Upper lobe of left lung (tissue), 6 donors: ENCODE data around the gene SPDYE16. TPM values are rescaled to one million over a fixed set of nuclear protein-coding genes. Genes with fewer than 3 reads are reported as not detected.
A peak's percentile ranks its signal among the peaks of the same experiment; 100 is the strongest.
"Not testable (repeated sequence)": the region's sequence is repeated elsewhere in the genome, so short reads cannot be mapped to it uniquely, and the experiment has no call there.

Experiments
- ATAC-seq, 2 donors: fragments of 200-7000 bp; cut with Tn5 transposase; one replicate each; pipeline ENCODE4 v1.9.1; 2022; ENCODE audit warnings: mild to moderate bottlenecking in 2 of 2, moderate library complexity in 2 of 2; ENCODE audit not compliant: low FRiP score in 2 of 2
- DNase-seq, 2 donors: peaks; one replicate each; pipeline ENCODE4 v3.0.0-alpha.2; 2019 to 2020
- H3K27ac ChIP-seq, 4 donors: fragments of 200-600 bp; sonication (generic); one replicate each; pipeline ENCODE4 v1.5.1; 2016 to 2019
- H3K27me3 ChIP-seq, 4 donors: fragments of 200-600 bp; sonication (generic); one replicate each; pipeline ENCODE4 v1.5.1; 2017 to 2019
- H3K36me3 ChIP-seq, 4 donors: fragments of 200-600 bp; sonication (generic); one replicate each; pipeline ENCODE4 v1.5.1; 2016 to 2019
- H3K4me1 ChIP-seq, 4 donors: fragments of 200-600 bp; sonication (generic); one replicate each; pipeline ENCODE4 v1.5.1; 2018 to 2019
- H3K4me3 ChIP-seq, 4 donors: fragments of 200-600 bp; sonication (generic); one replicate each; pipeline ENCODE4 v1.5.1; 2017 to 2019; ENCODE audit warnings: mild to moderate bottlenecking in 2 of 4, moderate library complexity in 1 of 4
- H3K9me3 ChIP-seq, 4 donors: fragments of 200-600 bp; sonication (generic); one replicate each; pipeline ENCODE4 v1.5.1; 2018 to 2019
- WGBS, 2 donors: methylation state at CpG; one replicate each; pipeline ENCODE4 v1.1.5; 2017 to 2018; 5-methylcytosine and 5-hydroxymethylcytosine counted together
- total RNA-seq, 6 donors: library from RNA; depleted of rRNA in 4 of 6; stranded (reverse); fragments of >200 nt in 4 of 6; gene quantifications; one replicate each; pipeline versions ENCODE4 v1.1.0 to v1.2.1, GENCODE V29; 2016 to 2021
- donor health status: DM: no; HTN: no; CAD: no; lungs with moderate emphysema.
- donor health status: DM: no; HTN: yes; CAD: no; lungs with severe emphysema.

Gene SPDYE16
- total RNA-seq, 6 donors from 2014 or later = 0.24 to 1.2 (median 0.67) TPM; not detected in 2

DNA sequence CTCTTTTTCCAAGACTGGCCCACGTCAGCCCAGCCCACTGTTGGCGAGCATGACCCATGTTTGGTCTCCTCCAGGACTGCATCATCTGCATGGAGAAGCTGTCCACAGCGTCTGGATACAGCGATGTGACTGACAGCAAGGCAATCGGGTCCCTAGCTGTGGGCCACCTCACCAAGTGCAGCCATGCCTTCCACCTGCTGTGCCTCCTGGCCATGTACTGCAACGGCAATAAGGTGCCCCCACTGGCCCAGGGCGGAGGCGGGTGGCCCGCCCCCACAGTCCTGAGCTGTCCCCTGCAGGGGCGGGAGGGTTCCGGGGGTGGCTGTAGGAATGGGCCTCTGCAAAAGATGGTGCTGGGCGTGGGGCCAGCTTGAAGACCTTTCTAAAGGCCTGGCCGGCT lies 40.9 kb downstream of the SPDYE16 start:
- not testable (repeated sequence) for H3K27me3 ChIP-seq, H3K9me3 ChIP-seq, H3K27ac ChIP-seq, ATAC-seq, H3K4me1 ChIP-seq, H3K4me3 ChIP-seq
- peak in 1 of 2 donors; percentile 64 for DNase-seq
- WGBS, 2 donors = 50 to 88% methylated on average over 2 to 12 of the region's 13 CpGs
- peaks cover 5 to 55% (median 28%) of the 10 kb centered on the region in 4 donors for H3K36me3 ChIP-seq

DNA sequence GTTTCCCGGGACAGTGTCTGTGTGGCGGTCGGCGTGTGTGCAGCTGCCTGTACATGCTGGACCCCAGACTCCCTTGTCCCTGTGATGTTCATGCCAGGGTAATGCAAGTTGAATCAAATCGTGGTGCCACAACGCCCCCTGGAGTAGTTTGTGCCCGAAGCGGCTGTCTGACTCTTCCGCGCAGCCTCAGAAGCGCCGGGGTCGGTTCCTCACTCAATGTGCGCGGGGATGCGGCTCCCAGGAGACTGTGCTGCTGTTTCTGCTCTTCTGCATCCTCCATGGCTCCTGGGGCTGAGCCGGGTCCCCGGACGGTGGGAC lies 43.2 kb downstream of the SPDYE16 start:
- H3K27me3 ChIP-seq, ATAC-seq, H3K27ac ChIP-seq, H3K4me3 ChIP-seq, H3K4me1 ChIP-seq, H3K9me3 ChIP-seq, DNase-seq: not testable (repeated sequence)
- H3K36me3 ChIP-seq = peaks cover 0 to 34% (median 16%) of the 10 kb centered on the region in 4 donors
- WGBS, 2 donors = 86% methylated on average over 9 of the region's 19 CpGs; no CpG with 5 or more reads in 1 of the 2 donors

DNA sequence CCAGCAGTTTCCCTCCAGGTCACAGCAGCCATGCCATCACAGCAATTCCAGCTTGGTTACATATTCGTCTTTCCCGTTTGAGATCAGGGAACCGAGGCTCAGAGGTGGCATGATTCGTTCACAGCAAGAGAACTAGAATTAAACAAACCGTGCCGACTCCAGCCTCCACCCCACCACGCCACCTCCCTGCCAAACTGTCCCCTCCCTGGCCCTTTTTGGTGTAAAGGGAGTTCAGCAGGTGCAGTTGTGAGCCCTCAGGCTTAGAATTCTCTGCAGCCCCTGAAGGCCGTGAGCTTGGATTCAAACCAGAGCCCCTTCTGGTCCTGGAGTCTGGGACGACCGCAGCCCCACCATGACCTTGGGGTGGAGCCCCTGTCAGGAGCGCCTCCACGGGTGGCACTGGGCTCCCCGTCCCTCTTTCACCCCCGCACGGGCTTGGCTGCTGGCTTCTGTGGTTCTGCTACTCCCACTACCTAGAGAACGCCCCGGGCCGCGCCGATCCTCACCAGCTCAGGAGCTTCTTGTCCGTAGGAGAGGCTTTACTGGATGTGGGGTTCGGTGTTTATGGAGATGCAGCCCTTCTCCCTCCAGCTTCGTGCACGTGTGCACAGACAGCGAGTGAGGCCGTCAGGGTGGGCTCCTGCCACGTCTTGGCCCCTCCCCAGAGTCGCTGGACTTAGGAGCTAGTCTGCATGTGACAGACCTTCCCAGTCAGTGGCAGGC lies 43.7 kb downstream of the SPDYE16 start:
- peaks cover 0 to 30% (median 14%) of the 10 kb centered on the region in 4 donors for H3K36me3 ChIP-seq
- 91 to 100% methylated on average over 1 to 11 of the region's 28 CpGs for WGBS, 2 donors
- ATAC-seq = not testable (repeated sequence)

DNA sequence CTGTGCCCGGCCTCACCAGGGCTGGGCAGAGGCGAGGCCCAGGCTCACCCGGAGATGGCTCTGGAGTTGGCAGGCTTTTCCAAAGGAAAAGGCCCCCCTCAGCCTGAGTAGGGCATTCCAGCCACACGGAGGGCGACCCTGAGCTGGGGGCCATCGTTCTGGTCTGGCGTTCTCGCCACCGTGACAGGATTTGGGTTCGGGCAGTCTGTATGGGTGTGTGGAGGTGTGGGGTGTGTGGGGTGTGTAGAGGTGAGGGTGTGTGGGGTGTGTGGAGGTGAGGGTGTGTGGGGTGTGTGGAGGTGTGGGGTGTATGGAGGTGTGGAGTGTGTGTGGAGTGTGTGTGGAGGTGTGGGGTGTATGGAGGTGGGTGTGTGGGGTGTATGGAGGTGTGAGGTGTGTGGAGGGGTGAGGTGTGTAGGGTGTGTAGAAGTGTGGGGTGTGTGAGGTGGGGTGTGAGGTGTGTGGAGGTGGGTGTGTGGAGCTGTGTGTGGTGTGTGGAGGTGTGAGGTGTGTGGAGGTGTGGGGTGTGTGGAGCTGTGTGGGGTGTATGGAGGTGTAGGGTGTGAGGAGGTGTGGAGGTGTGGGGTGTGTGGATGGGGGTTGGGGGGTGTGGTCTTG lies 44.4 kb downstream of the SPDYE16 start:
- not testable (repeated sequence) for ATAC-seq, H3K9me3 ChIP-seq, H3K4me3 ChIP-seq, H3K4me1 ChIP-seq, H3K27ac ChIP-seq, H3K27me3 ChIP-seq
- WGBS, 2 donors = 96% methylated on average over 5 of the region's 10 CpGs; no CpG with 5 or more reads in 1 of the 2 donors
- DNase-seq = peak in 1 of 2 donors; percentile 61
- peaks cover 0 to 30% (median 14%) of the 10 kb centered on the region in 4 donors for H3K36me3 ChIP-seq

More for the DNA sequence above, 43.7 kb downstream of the SPDYE16 start:
- not testable (repeated sequence) for H3K4me3 ChIP-seq, H3K27ac ChIP-seq, H3K27me3 ChIP-seq, H3K9me3 ChIP-seq, H3K4me1 ChIP-seq
- peak in 1 of 2 donors; percentile 25 for DNase-seq

- not testable (repeated sequence) for H3K4me1 ChIP-seq, H3K27me3 ChIP-seq, ATAC-seq, H3K9me3 ChIP-seq, H3K27ac ChIP-seq, H3K4me3 ChIP-seq
- peaks cover 0 to 24% (median 12%) of the 10 kb centered on the region in 4 donors for H3K36me3 ChIP-seq
- WGBS, 2 donors = 89% methylated on average over 5 of the region's 27 CpGs; no CpG with 5 or more reads in 1 of the 2 donors
- peak in 1 of 2 donors; percentile 47 for DNase-seq
Observed at GRCh38 chr7:76497918-76498582, 45.0 kb downstream of the SPDYE16 start.

DNA sequence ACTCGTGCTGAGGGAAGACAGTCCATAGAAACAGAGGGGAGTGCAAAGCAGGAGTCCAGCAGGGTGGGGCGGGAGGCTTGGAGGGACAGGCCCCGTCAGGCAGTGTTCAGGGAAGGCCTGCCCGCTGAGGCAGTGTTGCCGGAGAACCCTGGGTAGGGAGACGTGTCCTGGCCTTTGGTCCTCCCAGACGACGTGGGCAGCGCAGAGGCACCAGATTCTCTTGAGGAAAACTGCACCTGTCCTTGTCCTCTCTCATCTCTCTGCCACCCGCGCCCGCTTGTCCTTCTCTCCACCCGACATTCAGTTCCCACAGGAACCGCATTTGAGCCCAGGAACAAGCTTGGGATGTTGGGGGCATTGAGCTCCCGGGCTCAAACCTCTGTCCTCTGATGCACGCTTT lies 47.4 kb downstream of the SPDYE16 start:
- H3K27me3 ChIP-seq, H3K36me3 ChIP-seq, H3K9me3 ChIP-seq, ATAC-seq, H3K4me1 ChIP-seq, H3K27ac ChIP-seq, H3K4me3 ChIP-seq: not testable (repeated sequence)
- WGBS, 2 donors = 93 to 96% methylated on average over 4 to 11 of the region's 16 CpGs
- DNase-seq = peak in 1 of 2 donors; percentile 47

- not testable (repeated sequence) for ATAC-seq, H3K36me3 ChIP-seq
Observed at GRCh38 chr7:76492139-76492538, 51.0 kb downstream of the SPDYE16 start.

DNA sequence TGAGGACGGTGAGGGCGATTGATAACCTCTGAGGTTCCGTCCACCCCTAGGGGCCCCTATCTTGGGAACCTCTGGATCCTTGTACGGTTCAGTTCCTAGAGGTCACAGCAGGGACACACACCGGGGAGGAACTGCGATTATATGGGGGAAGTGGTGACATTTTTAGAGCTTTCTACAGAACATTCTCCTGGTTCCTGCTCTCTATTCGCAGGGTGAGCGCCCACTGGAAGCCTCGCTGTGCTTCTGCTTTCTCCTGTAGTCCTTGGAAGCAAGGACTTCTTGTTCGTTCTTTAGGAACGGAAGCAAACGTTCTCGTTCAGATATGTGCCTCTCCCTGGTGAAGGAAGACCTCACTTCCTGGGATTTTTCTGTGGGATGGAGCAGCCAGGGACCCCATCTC lies 55.1 kb downstream of the SPDYE16 start:
- not testable (repeated sequence) for H3K4me1 ChIP-seq, H3K9me3 ChIP-seq, H3K27ac ChIP-seq, H3K4me3 ChIP-seq, H3K36me3 ChIP-seq, H3K27me3 ChIP-seq, DNase-seq
- WGBS, 2 donors = 79% methylated on average over 8 of the region's 13 CpGs; no CpG with 5 or more reads in 1 of the 2 donors
- ATAC-seq = peak in 1 of 2 donors; percentile 45

More at GRCh38 chr7:76492139-76492538, 51.0 kb downstream of the SPDYE16 start:
- not testable (repeated sequence) for H3K9me3 ChIP-seq, H3K4me1 ChIP-seq, H3K4me3 ChIP-seq, H3K27me3 ChIP-seq, H3K27ac ChIP-seq
- peak in 1 of 2 donors; percentile 22 for DNase-seq
- no CpG with 5 or more reads among the region's 10 CpGs for WGBS, 2 donors

DNA sequence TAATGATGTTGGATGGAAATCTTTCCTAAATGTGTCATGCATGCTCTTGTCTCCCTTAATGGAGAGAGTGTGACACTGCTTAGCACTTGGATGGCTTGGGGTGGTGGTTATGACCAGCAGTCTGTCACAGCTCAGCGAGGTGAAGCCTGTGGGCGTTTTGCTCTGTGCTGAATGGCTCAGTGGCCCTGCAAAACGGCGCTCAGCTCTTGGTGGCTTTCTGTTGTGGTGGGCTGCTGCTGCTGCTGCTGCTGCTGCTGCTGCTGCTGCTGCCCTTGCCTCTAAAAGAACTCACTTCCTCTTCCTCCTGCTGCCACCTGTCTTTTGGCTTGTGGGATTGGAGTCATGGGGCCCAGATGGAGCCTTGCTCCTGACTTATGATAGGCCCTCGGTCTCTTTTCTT lies 56.5 kb downstream of the SPDYE16 start:
- peaks cover 5 to 20% (median 13%) of the 10 kb centered on the region in 4 donors for H3K36me3 ChIP-seq
- DNase-seq, H3K4me1 ChIP-seq, H3K27ac ChIP-seq, H3K9me3 ChIP-seq, H3K27me3 ChIP-seq, H3K4me3 ChIP-seq: not testable (repeated sequence)
- no CpG with 5 or more reads among the region's 5 CpGs for WGBS, 2 donors
- ATAC-seq = peak in 1 of 2 donors; percentile 26

- H3K27me3 ChIP-seq, H3K27ac ChIP-seq, DNase-seq, ATAC-seq, H3K4me3 ChIP-seq, H3K4me1 ChIP-seq, H3K9me3 ChIP-seq: not testable (repeated sequence)
- 96% methylated on average over 5 of the region's 20 CpGs; no CpG with 5 or more reads in 1 of the 2 donors for WGBS, 2 donors
- H3K36me3 ChIP-seq = peaks cover 5 to 23% (median 14%) of the 10 kb centered on the region in 4 donors
Observed at GRCh38 chr7:76485822-76486610, 57.1 kb downstream of the SPDYE16 start.

GRCh38 chr7:76484456-76484855 lies 58.6 kb downstream of the SPDYE16 start:
- not testable (repeated sequence) for H3K27ac ChIP-seq, ATAC-seq, H3K27me3 ChIP-seq, H3K9me3 ChIP-seq, H3K4me3 ChIP-seq, H3K4me1 ChIP-seq
- peaks cover 5 to 30% (median 18%) of the 10 kb centered on the region in 4 donors for H3K36me3 ChIP-seq
- DNase-seq = peak in 1 of 2 donors; percentile 50
- 100% methylated on average over 1 of the region's 12 CpGs; no CpG with 5 or more reads in 1 of the 2 donors for WGBS, 2 donors

DNA sequence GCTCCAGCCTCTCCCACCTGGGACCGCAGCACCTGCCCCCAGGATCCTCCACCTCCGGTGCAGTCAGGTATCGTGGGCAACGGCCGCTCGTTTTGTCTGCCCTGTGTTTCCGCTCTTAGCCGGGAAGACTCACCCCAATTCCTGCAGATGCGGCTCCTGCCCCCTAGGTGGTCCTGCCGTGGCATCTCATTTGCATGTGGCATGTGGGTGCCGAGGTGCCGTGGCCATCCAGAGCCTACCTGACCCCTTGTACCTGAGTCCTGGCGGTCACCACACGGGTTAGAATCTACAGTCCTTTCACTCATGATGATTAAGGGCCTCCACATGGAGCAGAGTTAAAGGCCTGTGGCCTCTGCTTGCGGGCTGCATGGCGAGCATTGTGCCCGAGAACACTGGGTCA lies 60.0 kb downstream of the SPDYE16 start:
- H3K27ac ChIP-seq, H3K4me1 ChIP-seq, H3K4me3 ChIP-seq, H3K9me3 ChIP-seq, ATAC-seq, H3K27me3 ChIP-seq: not testable (repeated sequence)
- peaks cover 5 to 30% (median 18%) of the 10 kb centered on the region in 4 donors for H3K36me3 ChIP-seq
- DNase-seq = peak in 1 of 2 donors; percentile 60
- WGBS, 2 donors = 94 to 100% methylated on average over 4 to 8 of the region's 17 CpGs
